Lower leg skin (tissue), 3 donors: ENCODE results near the gene TEFM.
"Not testable (repeated sequence)": the region's sequence is repeated elsewhere in the genome, so short reads cannot be mapped to it uniquely, and the experiment has no call there.

Experiments used
- POLR2A ChIP-seq, 2 donors: fragments of 450-650 bp; IDR thresholded peaks; one replicate each; pipeline ENCODE4 v1.6.1; 2016 to 2017; ENCODE audit warnings: antibody characterized with exemption in 2 of 2, mild to moderate bottlenecking in 1 of 2, moderate library complexity in 1 of 2
- TF ChIP-seq, protein P1 (sequence below), 3 donors: fragments of 450-650 bp; IDR thresholded peaks; one replicate each; pipeline ENCODE4 v1.5.1; 2016; ENCODE audit warnings: antibody characterized with exemption in 3 of 3, mild to moderate bottlenecking in 3 of 3, moderate library complexity in 2 of 3

DNA sequence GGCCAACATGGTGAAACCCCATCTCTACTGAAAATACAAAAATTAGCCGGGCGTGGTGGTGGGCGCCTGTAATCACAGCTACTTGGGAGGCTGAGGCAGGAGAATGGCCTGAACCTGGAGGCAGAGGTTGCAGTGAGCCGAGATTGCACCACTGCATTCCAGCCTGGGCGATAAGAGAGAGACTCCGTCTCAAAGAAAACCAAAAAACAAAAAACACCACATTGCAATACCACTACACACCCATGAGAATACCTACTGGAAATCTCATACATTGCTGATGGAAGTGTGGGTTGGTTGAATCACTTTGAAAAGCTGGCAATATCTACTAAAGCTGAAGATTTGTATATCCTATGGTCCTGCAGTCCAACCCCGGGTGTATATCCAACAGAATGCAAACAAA is 4.1 kb upstream of the TEFM start:
- TF ChIP-seq, protein P1, sequence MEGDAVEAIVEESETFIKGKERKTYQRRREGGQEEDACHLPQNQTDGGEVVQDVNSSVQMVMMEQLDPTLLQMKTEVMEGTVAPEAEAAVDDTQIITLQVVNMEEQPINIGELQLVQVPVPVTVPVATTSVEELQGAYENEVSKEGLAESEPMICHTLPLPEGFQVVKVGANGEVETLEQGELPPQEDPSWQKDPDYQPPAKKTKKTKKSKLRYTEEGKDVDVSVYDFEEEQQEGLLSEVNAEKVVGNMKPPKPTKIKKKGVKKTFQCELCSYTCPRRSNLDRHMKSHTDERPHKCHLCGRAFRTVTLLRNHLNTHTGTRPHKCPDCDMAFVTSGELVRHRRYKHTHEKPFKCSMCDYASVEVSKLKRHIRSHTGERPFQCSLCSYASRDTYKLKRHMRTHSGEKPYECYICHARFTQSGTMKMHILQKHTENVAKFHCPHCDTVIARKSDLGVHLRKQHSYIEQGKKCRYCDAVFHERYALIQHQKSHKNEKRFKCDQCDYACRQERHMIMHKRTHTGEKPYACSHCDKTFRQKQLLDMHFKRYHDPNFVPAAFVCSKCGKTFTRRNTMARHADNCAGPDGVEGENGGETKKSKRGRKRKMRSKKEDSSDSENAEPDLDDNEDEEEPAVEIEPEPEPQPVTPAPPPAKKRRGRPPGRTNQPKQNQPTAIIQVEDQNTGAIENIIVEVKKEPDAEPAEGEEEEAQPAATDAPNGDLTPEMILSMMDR (IDR thresholded peaks at IDR 0.05), result not testable (repeated sequence)
- TF ChIP-seq POLR2A (IDR thresholded peaks at IDR 0.05), result not testable (repeated sequence)
